GM18526 (cell line): ENCODE measurements around the gene DBNDD2.

ENCODE experiments used
- POLR2A ChIP-seq: IDR thresholded peaks from 3 replicates; pipeline ENCODE4 v1.6.1; 2011; ENCODE audit not compliant: insufficient read length; ENCODE audit errors: extremely low read depth

DBNDD2 gene

DNA sequence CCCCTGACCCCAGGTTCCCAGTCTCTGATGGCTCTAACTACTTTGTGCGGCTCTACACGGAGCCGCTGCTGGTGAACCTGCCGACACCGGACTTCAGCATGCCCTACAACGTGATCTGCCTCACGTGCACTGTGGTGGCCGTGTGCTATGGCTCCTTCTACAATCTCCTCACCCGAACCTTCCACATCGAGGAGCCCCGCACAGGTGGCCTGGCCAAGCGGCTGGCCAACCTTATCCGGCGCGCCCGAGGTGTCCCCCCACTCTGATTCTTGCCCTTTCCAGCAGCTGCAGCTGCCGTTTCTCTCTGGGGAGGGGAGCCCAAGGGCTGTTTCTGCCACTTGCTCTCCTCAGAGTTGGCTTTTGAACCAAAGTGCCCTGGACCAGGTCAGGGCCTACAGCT, 17.5 kb downstream of the DBNDD2 start:
- TF ChIP-seq POLR2A: no peak

DNA sequence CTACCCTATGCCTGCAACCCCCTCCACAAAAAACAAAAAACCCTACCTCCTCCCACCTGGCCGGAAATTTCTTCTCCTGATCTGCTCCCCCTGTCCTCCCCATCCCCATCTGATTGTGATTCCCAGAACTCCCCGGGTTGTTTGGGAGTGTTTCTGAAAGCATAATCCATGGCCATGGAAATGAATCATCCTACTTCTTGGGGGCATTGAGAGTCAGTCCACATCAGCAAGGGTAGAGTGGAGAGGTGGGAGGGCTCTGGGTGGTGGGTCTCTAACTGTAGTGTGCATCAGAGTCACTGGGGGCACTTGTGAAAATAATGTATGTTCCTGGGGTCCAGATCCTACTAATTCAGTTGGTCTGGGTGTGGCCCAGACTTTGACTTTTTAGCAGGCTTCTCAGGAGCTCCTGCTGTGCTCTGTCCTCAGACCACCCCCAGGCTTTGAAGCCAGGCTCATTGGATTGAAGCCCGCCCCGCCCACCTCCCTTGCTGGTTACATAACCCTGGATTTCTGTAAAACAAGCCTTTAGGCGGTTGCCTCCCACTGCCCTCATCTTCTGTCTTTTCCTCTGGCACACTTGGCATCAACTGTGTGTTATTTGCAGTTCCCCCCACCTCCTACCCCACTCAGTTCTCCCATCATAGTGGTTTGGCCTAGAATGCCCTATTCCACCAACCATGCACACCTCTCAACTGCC, 18.4 kb downstream of the DBNDD2 start:
- no peak for TF ChIP-seq POLR2A

DNA sequence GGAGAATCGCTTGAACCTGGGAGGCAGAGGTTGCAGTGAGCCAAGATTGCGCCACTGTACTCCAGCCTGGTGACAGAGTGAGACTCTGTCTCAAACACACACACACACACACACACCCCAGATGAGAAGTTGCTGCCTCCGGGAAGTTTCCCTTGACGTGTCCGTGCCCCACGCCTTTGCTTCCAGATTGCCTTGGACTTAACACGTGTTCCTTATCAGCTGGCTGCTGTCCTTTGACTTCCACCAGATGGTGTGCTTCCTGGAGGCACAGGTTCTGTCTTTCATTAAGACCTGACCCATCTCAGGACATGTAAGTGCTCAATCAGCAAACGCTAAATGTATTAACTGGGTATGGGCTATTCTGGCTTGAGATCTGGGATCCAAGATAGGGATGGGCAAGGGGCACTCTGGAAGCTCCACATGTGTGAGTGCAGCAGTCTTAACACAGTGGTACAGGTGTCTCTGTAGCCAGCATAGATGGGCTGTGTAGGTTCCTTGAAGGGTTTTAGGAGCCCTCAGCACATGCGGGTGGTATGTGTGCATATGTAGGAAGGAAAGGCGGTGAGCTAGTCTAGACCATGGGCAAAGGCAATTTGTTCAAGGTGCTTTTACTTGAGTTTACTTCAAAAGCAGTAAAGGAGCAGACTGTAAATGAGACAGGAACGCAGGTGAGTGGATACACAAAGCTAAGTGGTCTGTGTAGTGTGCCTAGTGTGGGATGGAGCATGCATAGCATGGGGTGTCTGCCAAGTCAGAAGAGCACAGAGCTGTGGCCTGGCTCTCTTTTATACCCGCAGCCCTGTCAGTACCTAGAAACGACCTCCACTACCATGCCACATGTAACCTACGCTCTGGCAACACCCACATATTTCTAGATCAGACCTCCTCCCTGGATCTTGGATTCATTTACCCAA, 19.4 kb downstream of the DBNDD2 start:
- TF ChIP-seq POLR2A: no peak

DNA sequence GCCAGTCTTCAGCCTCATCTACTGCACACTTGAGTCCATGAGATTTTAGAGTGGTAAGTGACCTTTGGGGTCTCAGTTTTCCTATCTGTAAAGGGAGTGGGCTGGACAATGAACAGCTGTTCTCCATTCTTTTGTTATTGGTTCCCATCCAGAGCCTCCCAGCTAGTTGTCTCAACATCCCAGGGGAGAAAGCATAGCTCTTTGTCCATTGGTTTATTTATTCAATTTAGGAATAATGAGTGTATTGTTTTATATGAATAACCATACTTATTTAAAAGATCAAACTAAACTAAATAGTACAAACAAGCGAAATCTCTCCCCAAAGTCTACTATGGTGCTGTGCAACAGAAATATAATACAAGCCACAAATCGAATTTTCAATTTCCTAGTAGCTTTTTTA, 21.5 kb downstream of the DBNDD2 start:
- TF ChIP-seq POLR2A: no peak

DNA sequence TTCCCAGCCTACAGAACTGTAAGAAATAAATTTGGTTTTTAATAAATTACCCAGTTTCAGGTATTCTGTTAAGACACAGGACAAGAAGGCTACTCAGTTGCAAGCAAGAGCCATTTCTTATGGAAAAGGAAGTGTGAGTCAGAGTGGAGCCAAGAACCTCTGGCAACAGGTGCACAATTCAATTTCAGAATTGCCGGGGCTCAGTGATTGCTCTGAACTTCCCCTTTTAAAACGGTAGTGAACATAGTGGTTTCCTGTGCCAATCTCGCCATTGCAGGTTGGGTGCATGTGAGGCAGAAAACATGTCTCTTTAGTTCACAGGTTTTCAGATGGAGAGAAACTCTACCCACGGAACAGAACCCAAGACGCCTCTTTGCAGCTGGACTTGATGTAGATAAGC, 24.2 kb downstream of the DBNDD2 start:
- TF ChIP-seq POLR2A: no peak

DNA sequence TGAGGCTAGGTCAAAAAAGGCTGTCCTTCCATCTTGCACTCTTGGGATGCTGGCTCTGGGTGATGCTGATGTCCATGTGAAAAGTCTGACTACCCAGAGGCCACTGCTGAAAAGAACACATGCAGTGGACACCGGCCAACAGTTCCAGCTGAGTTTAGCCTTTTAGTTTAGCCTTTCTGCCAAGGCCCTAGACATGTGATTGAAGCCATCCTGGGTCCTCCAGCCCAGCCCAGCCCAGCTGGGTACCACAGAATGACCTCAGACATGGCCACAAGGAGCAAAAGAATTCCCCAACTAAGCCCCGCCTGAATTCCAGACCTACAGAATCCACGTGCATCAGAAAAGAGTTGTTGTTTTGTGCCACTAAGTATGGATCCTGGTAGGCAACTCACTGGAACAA, 25.2 kb downstream of the DBNDD2 start:
- TF ChIP-seq POLR2A: no peak

DNA sequence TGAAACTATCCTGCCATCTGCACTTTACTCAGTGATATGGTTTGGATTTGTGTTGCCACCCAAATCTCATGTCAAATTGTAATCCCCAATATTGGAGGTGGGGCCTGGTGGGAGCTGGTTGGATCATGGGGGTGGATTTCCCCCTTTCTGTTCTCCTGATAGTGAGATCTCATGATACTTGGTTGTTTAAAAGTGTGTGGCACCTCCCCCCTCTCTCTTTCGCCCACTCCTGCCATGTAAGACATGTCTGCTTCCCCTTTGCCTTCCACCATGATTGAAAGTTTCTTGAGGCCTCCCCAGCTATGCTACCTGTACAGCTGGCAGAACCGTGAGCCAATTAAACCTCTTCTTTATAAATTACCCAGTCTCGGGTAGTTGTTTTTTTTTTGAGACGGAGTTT, 25.9 kb downstream of the DBNDD2 start:
- no peak for TF ChIP-seq POLR2A

DNA sequence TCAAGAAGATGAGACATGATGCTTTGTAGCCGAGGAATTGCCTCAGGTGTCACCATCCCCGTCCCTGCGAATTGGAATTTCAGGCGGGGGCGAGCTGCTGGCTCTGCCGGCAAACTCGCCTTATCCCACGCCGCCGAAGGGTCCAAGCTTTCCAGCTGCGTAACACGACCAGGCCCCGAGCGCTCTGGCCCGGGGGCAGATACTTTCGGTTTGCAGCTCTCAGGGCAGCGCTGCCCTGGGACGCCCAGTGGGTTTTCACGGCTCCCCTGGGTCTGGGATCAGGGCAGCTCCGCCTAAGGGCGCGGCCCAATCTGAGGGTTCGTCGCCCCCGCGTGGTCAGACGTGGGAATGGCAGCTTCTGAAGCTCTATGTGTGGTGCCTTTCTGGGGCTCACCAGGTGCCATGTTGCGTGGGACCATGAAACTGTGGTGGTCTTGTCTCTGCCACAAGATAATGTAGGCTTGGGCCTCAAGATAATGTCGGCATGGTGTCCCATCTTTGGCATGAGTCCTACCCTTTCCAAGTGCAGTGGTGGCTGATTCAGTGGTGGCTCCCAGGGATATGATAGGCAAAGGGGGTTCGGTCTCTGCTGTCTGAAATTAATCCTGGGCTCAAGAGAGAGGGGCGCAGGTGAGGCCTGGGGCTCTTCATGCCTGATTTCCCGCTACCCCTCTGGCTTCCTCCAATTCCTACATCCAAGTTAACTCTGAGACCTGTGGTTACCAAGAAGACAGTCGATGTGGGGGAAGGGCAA, 28.8 kb downstream of the DBNDD2 start:
- no peak for TF ChIP-seq POLR2A

DNA sequence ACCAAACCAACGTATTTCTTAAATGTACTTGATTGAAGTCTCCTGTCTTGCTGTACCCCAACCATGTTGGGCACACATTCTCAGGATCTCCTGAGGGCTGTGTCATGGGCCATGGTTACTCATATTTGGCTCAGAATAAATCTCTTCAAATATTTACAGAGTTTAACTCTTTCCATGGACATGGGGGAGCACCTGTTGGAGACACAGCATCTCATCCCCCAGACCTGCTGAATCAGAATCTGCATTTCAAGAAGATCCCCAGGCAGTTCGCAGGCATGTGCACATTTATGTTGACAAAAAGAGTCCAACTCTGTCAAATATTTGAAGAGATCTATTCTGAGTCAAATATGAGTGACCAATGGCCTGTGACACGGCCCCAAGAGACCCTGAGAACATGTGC, 32.3 kb downstream of the DBNDD2 start:
- TF ChIP-seq POLR2A: no peak

DNA sequence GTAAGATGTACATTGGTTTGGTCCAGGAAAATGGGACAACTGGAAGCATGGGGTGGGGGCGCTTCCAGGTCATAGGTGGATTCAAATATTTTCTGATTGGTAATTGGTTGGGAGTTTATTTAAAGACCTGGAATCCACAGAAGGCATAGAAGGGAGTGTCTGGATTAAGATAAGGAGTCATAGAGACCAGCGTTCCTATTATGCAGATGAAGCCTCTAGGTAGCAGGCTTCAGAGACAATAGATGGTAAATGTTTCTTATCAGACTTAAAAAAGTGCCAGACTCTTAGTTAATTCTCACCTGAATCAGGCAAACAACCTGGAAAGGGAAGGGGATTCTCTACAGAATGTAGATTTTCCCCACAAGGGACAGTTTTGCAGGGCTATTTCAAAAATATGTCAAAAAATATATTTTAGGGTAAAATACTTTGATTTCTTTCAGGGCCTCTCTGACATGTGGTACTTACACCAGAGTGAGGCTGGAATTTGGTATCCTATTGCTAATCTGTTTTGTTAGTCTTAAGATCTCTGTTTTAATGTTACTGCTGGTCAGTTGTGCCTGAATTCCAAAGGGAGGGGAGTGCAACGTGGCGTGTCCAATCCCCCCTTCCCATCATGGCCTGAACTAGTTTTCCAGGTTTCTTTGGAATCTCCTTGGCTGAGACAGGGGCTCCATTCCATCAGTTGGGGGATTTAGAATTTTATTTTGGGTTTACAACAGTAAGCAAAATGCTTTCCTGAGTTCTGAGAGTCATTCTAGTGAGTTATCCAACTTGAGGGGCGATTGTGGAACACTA, 33.0 kb downstream of the DBNDD2 start:
- TF ChIP-seq POLR2A: no peak

DNA sequence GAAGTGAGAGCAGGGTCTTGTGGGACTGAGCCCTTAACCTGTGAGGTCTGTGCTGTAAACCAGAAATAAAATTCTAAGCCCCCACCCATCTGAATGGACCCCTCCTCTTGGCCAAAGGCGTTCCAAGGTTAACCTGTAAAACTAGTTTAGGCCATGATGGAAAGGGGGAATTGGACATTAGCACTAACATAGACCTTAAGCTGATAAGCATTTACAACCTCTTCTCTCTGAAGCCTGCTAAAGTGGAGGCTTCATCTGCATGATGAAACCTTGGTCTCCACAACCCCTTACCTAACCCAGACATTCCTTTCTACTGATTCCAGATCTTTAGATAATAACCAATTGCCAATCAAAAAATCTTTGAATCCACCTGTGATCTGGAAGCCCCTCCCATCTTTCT, 33.7 kb downstream of the DBNDD2 start:
- TF ChIP-seq POLR2A: no peak

DNA sequence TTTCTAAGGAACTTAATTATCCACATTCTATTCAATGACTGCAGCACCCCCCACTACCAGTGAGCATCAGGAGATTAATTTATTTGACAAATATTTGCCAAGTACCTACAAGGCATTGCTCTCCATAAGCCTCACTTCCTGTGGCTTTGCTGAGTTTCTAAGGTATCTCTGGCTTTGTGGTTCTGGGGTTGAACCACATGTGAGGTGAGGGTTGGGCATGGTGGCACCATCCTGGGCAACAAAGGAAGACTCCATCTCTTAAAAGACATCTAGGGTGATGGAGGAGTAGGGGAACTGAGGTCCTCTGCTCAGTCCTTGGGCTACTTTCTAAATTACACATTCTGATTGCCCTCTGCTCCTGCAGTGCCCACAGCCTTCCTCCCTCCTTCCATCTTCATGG, 36.0 kb downstream of the DBNDD2 start:
- TF ChIP-seq POLR2A: no peak

DNA sequence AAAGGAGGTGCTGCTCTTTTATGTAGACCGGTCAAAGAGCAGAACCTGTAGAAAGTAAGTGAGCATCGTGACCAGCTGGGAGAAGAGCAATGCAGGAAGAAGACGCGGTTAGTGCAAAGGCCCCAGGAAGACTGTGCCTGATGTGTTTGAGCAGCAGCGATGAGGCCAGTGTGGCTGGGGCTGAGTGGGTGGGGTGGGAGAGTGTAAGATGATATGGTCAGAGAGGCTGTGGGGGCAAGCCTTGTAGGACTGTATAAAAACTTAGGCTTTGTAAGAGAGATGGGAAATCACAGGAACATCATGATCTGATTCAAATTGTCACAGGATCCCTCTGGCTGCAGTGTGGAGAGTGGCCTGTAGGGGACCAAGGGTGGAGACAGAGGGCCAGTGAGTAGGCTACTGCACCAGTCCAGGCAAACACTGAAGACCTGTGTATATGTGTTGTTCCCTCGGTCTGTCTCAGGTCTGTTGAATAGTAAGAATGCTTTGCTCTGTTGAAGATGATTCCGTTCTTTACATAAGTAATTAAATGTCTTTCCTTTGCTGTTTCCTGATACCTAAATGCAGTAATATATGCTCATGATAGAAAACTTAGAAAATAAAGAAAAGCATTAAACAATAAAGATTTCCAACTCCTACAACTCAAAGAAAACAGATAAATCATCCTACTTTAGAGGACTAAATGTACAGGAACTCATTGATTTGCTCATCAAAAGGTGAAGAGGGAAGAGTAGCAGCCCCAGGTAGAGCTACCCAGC, 37.9 kb downstream of the DBNDD2 start:
- TF ChIP-seq POLR2A: no peak

DNA sequence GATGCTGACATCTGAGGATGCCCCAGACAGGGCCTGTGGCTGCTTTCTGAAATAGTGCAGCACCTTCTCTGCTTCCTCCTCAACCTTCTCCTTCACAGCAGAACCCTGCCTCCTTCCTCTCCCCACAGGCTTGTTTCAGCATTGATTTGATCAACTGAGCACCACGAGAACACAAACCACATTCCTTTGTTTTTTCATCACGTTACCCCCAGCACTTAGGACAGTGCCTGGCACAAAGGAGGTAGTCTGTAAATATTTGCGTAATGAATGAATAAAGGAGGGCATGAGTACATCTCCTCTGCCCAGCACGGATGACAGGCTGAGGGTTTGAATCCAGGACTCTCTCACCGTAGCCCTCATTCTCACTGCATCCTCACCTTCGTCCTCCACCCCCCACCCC, 40.2 kb downstream of the DBNDD2 start:
- TF ChIP-seq POLR2A: no peak

DNA sequence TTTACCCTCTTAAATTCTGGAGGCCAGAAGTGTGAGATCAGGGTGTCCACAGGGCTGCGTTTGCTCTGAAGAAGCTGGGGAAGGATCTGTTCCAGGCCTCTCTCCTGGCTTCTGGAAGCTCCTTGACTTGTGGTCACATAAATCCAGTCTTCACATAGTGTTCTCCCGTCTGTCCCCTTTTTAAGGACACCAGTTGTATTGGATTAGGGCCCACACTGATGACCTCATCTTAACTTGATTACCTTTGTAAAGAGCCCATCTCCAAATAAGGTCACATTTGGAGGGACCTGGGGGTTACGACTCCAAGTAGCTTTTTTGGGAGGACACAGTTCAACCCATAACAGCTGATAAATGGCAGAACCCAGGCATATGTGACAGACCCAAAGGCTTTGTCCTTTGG, 41.4 kb downstream of the DBNDD2 start:
- no peak for TF ChIP-seq POLR2A
